GM12874 (cell line): ENCODE measurements around the gene DNAH2.

Source experiments
- TF ChIP-seq, protein P1 (sequence below): IDR thresholded peaks from 2 replicates; pipeline ENCODE4 v1.5.1; 2011; ENCODE audit warnings: low read depth, mild to moderate bottlenecking, control low read depth, low read length, moderate library complexity; ENCODE audit not compliant: insufficient read depth

DNAH2 gene

GRCh38 chr17:7807206-7807605 lies 89.7 kb downstream of the DNAH2 start:
- TF ChIP-seq, protein P1, sequence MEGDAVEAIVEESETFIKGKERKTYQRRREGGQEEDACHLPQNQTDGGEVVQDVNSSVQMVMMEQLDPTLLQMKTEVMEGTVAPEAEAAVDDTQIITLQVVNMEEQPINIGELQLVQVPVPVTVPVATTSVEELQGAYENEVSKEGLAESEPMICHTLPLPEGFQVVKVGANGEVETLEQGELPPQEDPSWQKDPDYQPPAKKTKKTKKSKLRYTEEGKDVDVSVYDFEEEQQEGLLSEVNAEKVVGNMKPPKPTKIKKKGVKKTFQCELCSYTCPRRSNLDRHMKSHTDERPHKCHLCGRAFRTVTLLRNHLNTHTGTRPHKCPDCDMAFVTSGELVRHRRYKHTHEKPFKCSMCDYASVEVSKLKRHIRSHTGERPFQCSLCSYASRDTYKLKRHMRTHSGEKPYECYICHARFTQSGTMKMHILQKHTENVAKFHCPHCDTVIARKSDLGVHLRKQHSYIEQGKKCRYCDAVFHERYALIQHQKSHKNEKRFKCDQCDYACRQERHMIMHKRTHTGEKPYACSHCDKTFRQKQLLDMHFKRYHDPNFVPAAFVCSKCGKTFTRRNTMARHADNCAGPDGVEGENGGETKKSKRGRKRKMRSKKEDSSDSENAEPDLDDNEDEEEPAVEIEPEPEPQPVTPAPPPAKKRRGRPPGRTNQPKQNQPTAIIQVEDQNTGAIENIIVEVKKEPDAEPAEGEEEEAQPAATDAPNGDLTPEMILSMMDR = no peak

DNA sequence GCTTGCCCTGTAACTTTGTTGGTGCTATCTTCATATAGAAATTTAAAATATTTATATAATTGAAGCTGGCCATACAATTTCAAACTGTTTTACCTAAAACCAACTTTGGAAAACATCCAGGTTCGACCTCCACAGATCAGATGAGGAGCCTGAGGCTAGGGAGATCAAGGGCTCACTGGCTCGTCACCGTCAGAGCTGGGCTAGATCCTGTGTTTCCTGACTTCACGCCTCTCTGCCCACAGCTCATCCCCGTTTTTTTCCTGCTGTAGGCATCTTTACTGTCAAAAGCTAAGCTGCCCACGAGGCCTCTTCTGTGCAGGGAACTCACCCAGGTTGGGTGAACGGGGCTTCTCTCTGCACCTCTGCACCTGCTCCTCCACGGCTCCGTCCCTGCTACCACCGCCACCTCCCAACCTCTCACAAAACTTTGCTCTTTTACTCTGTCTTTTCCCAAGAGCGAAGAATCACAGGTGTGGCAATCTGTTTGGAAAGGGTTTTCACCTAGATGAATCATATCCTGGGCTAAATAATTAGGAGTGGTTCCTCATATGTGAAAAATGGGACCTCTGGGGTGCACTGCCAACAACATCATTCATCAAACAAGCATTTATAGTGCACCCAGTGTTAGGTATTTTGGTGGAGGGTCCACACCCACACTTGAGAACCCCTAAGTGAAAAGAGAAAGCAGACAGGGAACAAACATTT lies 91.7 kb downstream of the DNAH2 start:
- TF ChIP-seq, protein P1 = no peak

DNA sequence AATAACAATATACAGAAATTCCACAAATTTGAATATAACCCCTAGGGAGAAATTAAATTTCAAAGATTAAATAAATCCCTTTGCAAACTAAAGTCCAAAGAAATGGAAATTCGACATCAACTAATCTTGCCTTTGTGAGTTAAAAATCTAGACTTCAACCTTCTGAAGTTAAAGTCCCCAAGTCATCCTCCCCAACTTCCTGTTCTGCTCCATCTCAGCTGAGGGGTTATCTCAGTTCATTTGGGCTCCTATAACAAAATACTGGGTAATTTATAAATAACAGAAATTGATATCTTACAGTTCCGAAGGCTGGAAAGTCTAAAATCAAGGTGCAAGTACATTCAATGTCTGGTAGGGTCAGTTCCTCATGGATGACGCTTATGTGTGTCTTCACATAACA lies 93.7 kb downstream of the DNAH2 start:
- TF ChIP-seq, protein P1 = no peak

DNA sequence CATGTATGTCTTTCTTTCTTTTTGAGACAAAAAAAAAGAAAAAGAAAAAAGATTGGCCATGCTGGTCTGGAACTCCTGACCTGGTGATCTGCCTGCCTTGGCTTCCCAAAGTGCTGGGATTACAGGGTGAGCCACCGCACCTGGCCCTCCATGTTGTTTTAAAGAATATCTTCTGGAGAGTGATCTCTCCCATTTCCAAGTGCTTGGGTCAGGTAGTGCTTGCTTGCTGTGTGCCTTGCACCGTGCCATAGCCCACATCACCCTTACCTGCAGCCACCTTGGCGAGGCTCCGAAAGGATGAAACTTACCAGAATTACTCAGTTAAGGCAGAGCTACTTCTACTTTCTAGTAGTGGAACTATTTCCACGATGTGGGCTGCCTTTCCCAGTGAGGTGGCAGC lies 97.4 kb downstream of the DNAH2 start:
- TF ChIP-seq, protein P1 = no peak

DNA sequence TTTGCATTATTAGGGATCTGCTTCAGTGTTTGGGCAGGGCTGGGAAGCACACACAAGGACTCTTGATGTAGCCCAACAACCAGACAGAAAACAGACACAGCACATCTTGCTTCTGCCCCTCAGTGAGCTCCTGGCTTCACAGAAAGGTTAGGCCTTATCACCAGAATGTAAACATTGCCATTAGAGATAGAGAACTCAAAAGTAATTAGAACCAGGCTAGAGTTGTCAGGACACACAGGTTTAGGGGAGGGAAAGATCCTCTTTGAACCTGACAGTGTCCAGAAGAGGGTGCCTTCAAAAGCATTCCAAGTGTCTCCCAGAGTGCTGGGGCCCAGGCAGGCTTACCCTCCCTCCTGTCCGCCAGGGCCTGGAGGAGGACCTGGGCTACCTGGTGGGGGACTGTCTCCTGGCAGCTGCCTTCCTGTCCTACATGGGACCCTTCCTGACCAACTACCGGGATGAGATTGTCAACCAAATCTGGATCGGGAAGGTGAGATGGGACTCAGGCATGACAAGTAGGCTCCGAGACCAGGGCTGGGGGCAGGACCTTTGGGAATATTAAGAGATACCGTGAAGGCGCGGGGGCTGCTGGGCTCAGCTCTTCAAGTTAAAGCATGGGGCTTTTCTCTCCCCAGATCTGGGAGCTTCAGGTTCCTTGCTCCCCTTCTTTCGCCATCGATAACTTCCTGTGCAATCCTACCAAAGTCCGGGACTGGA lies 99.5 kb downstream of the DNAH2 start:
- TF ChIP-seq, protein P1 = no peak

DNA sequence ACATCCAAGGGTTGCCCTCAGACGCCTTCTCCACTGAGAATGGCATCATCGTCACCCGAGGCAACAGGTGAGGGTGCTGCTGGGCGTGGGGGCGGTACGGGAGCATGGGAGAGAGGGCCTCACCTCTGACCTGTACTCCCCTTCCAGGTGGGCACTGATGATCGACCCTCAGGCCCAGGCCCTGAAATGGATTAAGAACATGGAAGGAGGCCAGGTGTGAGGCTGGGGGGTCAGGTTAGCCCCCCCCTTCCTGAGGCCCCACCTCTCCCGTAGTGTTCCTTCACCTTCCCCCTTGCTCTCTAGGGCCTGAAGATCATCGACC lies 100.1 kb downstream of the DNAH2 start:
- TF ChIP-seq, protein P1 = no peak

DNA sequence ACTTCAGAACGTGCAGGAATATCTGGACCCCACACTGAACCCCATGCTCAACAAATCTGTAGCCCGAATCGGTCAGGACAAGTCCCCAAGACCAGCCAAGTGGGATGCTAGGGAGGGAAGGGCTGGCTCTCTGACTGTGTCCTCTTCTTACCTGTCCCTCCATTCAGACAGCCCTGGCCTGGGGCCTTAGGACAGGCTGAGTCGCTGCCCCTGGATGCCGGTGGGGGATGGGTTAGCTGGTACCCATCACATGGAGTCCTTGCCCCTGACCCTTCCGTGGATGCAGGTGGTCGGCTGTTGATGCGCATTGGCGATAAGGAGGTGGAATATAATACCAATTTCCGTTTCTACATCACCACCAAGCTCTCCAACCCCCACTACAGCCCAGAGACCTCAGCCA lies 100.5 kb downstream of the DNAH2 start:
- TF ChIP-seq, protein P1 = no peak
